ENCODE data around the gene DPH3.

DNA sequence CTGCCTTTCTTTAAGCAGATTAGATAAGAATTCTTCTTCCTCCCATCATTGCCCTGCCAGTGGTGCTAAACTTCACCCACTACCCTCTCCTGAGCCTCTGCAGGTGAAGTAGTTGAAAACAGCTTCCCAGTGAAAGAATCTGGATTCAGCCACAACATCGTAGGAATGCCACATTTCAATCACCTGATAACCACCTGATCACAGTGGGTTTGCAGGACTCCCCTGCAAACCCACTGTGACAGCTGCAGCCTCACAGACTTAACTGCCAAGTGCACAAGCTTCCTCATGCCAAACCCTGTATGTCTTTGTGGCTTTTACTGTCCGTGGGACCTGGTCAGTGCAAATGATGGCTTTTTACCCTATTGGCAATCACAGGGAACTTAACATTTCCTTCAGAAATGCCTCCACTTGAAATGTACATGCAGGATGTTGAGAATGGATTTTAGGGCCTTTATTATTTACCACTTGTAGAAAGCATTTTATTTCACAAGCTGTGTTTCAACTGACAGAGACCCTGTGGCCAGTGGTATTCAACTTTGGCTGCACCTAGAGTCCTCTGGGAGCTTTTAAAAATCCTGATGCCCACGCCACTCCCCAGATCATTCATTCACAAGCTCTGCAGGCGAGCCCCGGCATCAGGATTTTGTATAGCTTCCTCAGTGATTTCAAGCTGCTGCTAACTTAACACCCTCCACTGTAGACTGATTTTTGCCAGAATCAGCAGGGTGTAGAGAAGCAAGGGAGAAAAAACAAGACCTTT is 49.3 kb upstream of the DPH3 start:
- TF ChIP-seq, protein P1, sequence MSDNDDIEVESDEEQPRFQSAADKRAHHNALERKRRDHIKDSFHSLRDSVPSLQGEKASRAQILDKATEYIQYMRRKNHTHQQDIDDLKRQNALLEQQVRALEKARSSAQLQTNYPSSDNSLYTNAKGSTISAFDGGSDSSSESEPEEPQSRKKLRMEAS (IDR thresholded peaks at IDR 0.05; ENCODE audit: low read depth), result no peak
- TF ChIP-seq RFX5 (IDR thresholded peaks at IDR 0.05; ENCODE audit: low read length) (no peak), YY1 (IDR thresholded peaks at IDR 0.05; ENCODE audit: low read depth) (no peak), MXI1 (IDR thresholded peaks at IDR 0.05; ENCODE audit: low read depth, low read length) (no peak), TAF1 (IDR thresholded peaks at IDR 0.05; ENCODE audit: borderline replicate concordance, low read depth, low read length) (no peak), POLR2AphosphoS5 (IDR thresholded peaks at IDR 0.05; ENCODE audit: low read depth, low read length) (no peak), ELF1 (IDR thresholded peaks at IDR 0.05) (no peak), GATA2 (CRISPR knock-in tag; IDR thresholded peaks at IDR 0.05) (no peak), JUND (IDR thresholded peaks at IDR 0.05) (no peak)
- TF ChIP-seq, protein P2, sequence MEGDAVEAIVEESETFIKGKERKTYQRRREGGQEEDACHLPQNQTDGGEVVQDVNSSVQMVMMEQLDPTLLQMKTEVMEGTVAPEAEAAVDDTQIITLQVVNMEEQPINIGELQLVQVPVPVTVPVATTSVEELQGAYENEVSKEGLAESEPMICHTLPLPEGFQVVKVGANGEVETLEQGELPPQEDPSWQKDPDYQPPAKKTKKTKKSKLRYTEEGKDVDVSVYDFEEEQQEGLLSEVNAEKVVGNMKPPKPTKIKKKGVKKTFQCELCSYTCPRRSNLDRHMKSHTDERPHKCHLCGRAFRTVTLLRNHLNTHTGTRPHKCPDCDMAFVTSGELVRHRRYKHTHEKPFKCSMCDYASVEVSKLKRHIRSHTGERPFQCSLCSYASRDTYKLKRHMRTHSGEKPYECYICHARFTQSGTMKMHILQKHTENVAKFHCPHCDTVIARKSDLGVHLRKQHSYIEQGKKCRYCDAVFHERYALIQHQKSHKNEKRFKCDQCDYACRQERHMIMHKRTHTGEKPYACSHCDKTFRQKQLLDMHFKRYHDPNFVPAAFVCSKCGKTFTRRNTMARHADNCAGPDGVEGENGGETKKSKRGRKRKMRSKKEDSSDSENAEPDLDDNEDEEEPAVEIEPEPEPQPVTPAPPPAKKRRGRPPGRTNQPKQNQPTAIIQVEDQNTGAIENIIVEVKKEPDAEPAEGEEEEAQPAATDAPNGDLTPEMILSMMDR (IDR thresholded peaks at IDR 0.05), result no peak

All from SK-N-SH (cell line).